ENCODE measurements around the gene SLC13A3. TPM values are rescaled to one million over a fixed set of nuclear protein-coding genes. Genes with fewer than 3 reads are reported as not detected.
A peak's percentile ranks its signal among the peaks of the same experiment; 100 is the strongest.

Gene SLC13A3
- total and polyA plus RNA-seq, 12 donors: 0.13 to 1.2 (median 0.58) TPM

- Histone ChIP-seq H3K36me3 (no peaks in the 10 kb centered on the region), H3K9me3 (no peaks in the 10 kb centered on the region), H3K4me1 (peaks cover 0 to 20% (median 14%) of the 10 kb centered on the region in 9 donors), H3K27ac (peak overlapping the region in 9 of 10 donors; percentile 30 to 83 (median 55)), H3K27me3 (no peaks in the 10 kb centered on the region), H3K4me3 (peak overlapping the region in 9 of 10 donors; percentile 25 to 50 (median 44))
- DNase-seq (no peak), ATAC-seq (no peak)
- 43 to 45% methylated on average over 5 of the region's 5 CpGs for WGBS, 2 donors
- TF ChIP-seq, protein P1, sequence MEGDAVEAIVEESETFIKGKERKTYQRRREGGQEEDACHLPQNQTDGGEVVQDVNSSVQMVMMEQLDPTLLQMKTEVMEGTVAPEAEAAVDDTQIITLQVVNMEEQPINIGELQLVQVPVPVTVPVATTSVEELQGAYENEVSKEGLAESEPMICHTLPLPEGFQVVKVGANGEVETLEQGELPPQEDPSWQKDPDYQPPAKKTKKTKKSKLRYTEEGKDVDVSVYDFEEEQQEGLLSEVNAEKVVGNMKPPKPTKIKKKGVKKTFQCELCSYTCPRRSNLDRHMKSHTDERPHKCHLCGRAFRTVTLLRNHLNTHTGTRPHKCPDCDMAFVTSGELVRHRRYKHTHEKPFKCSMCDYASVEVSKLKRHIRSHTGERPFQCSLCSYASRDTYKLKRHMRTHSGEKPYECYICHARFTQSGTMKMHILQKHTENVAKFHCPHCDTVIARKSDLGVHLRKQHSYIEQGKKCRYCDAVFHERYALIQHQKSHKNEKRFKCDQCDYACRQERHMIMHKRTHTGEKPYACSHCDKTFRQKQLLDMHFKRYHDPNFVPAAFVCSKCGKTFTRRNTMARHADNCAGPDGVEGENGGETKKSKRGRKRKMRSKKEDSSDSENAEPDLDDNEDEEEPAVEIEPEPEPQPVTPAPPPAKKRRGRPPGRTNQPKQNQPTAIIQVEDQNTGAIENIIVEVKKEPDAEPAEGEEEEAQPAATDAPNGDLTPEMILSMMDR (IDR thresholded peaks at IDR 0.05): no peak
- intact Hi-C loops (cut with DNase I): loop anchor here in 6 of 10 donors (1.0 to 10.0 kb wide), 4 partner anchors 49 to 120 kb away; partner anchors contain the start of gene ZNF334 (in 1 of the 6)
Observed at GRCh38 chr20:46562009-46562372, 89.3 kb downstream of the SLC13A3 start.

- Histone ChIP-seq H3K27me3 (no peaks in the 10 kb centered on the region), H3K36me3 (no peaks in the 10 kb centered on the region), H3K9me3 (no peaks in the 10 kb centered on the region), H3K27ac (no peak overlapping the region), H3K4me1 (peaks cover 0 to 20% (median 14%) of the 10 kb centered on the region in 9 donors), H3K4me3 (no peak overlapping the region)
- TF ChIP-seq, protein P1 (IDR thresholded peaks at IDR 0.05): peak in 6 of 9 donors; percentile 25 to 35 (median 26)
- ATAC-seq (no peak), DNase-seq (no peak)
- 71 to 81% methylated on average over 7 of the region's 7 CpGs for WGBS, 2 donors
- intact Hi-C loops (cut with DNase I): loop anchor here in 6 of 10 donors (2.0 to 10.0 kb wide), 3 partner anchors 115 to 122 kb away; no protein-coding TSS in a partner anchor
Observed at GRCh38 chr20:46559685-46560440, 91.4 kb downstream of the SLC13A3 start.

- intact Hi-C loops (cut with DNase I): loop anchor here in 1 of 10 donors (5.0 kb wide), 1 partner anchor 123 kb away; no protein-coding TSS in a partner anchor
- Histone ChIP-seq H3K27me3 (no peaks in the 10 kb centered on the region), H3K36me3 (no peaks in the 10 kb centered on the region), H3K4me3 (no peak overlapping the region), H3K27ac (peak overlapping the region in 1 of 10 donors; percentile 8), H3K4me1 (peaks cover 0 to 20% (median 14%) of the 10 kb centered on the region in 9 donors), H3K9me3 (no peaks in the 10 kb centered on the region)
- TF ChIP-seq, protein P1 (IDR thresholded peaks at IDR 0.05): no peak
- 87 to 97% methylated on average over 3 of the region's 3 CpGs for WGBS, 2 donors
- no peak for ATAC-seq
- no peak for DNase-seq
Observed at GRCh38 chr20:46559001-46559400, 92.3 kb downstream of the SLC13A3 start.

- DNase-seq: no peak
Observed at GRCh38 chr20:46558511-46558959, 92.7 kb downstream of the SLC13A3 start.

More at GRCh38 chr20:46558511-46558959, 92.7 kb downstream of the SLC13A3 start:
- H3K27ac ChIP-seq: peak overlapping the region in 1 of 10 donors; percentile 8
- no peaks in the 10 kb centered on the region for H3K27me3 ChIP-seq
- H3K4me1 ChIP-seq: peaks cover 0 to 20% (median 14%) of the 10 kb centered on the region in 9 donors
- intact Hi-C loops (cut with DNase I): loop anchor here in 1 of 10 donors (5.0 kb wide), 1 partner anchor 124 kb away; no protein-coding TSS in a partner anchor
- 51 to 61% methylated on average over 5 of the region's 5 CpGs for WGBS, 2 donors
- TF ChIP-seq, protein P1 (IDR thresholded peaks at IDR 0.05): no peak
- no peaks in the 10 kb centered on the region for H3K36me3 ChIP-seq
- H3K4me3 ChIP-seq: no peak overlapping the region
- peak in 4 of 8 donors; percentile 27 to 76 (median 44) for ATAC-seq
- H3K9me3 ChIP-seq: no peaks in the 10 kb centered on the region

Measured in heart right ventricle (tissue), 16 donors.